ENCODE results near the gene TCTN1. TPM values are rescaled to one million over a fixed set of nuclear protein-coding genes. Genes with fewer than 3 reads are reported as not detected.
A peak's percentile ranks its signal among the peaks of the same experiment; 100 is the strongest.

TCTN1 gene
- total RNA-seq, 3 donors from 2014 or later = 7.2 to 23.7 (median 8.2) TPM

GRCh38 chr12:110658878-110659277 is 44.9 kb downstream of the TCTN1 start:
- Histone ChIP-seq H3K36me3 (ENCODE audit: low read depth) (no peaks in the 10 kb centered on the region), H3K4me3 (no peak overlapping the region), H3K9me3 (no peaks in the 10 kb centered on the region), H3K4me1 (ENCODE audit: low read depth) (no peaks in the 10 kb centered on the region)
- TF ChIP-seq CTCF (IDR thresholded peaks at IDR 0.05) = no peak
- intact Hi-C loops (cut with DNase I, micrococcal nuclease) = no loop called here
- ATAC-seq = no peak
- no peak for DNase-seq

- peak; percentile 30 to 74 (median 41) for DNase-seq
- no peaks in the 10 kb centered on the region for H3K36me3 ChIP-seq (ENCODE audit: low read depth)
- H3K9me3 ChIP-seq = peaks cover 9% of the 10 kb centered on the region
- no peak overlapping the region for H3K4me3 ChIP-seq
- intact Hi-C loops (cut with DNase I, micrococcal nuclease) = no loop called here
- no peaks in the 10 kb centered on the region for H3K4me1 ChIP-seq (ENCODE audit: low read depth)
- no peak for TF ChIP-seq CTCF (IDR thresholded peaks at IDR 0.05)
- peak; percentile 71 for ATAC-seq
Observed at GRCh38 chr12:110661337-110661972, 47.5 kb downstream of the TCTN1 start.

GRCh38 chr12:110666892-110667291 is 53.0 kb downstream of the TCTN1 start:
- no peak overlapping the region for H3K4me3 ChIP-seq
- intact Hi-C loops (cut with DNase I, micrococcal nuclease) = no loop called here
- no peak for DNase-seq
- TF ChIP-seq CTCF (IDR thresholded peaks at IDR 0.05) = no peak
- H3K4me1 ChIP-seq (ENCODE audit: low read depth) = no peaks in the 10 kb centered on the region
- ATAC-seq = no peak
- H3K9me3 ChIP-seq = peaks cover 9% of the 10 kb centered on the region
- H3K36me3 ChIP-seq (ENCODE audit: low read depth) = no peaks in the 10 kb centered on the region

- H3K9me3 ChIP-seq = peaks cover 9% of the 10 kb centered on the region
- H3K4me1 ChIP-seq (ENCODE audit: low read depth) = no peaks in the 10 kb centered on the region
- ATAC-seq = no peak
- no peak for DNase-seq
- intact Hi-C loops (cut with DNase I, micrococcal nuclease) = no loop called here
- no peak for TF ChIP-seq CTCF (IDR thresholded peaks at IDR 0.05)
- H3K36me3 ChIP-seq (ENCODE audit: low read depth) = no peaks in the 10 kb centered on the region
- H3K4me3 ChIP-seq = no peak overlapping the region
Observed at GRCh38 chr12:110667671-110668070, 53.7 kb downstream of the TCTN1 start.

- intact Hi-C loops (cut with DNase I, micrococcal nuclease) = no loop called here
- ATAC-seq = peak; percentile 9
- DNase-seq = no peak
- TF ChIP-seq CTCF (IDR thresholded peaks at IDR 0.05) = no peak
- H3K36me3 ChIP-seq (ENCODE audit: low read depth) = no peaks in the 10 kb centered on the region
- peaks cover 9% of the 10 kb centered on the region for H3K9me3 ChIP-seq
- no peak overlapping the region for H3K4me3 ChIP-seq
- no peaks in the 10 kb centered on the region for H3K4me1 ChIP-seq (ENCODE audit: low read depth)
Observed at GRCh38 chr12:110668480-110669192, 54.7 kb downstream of the TCTN1 start.
